Measurements from ENCODE around the gene THSD7B.

The THSD7B gene

DNA sequence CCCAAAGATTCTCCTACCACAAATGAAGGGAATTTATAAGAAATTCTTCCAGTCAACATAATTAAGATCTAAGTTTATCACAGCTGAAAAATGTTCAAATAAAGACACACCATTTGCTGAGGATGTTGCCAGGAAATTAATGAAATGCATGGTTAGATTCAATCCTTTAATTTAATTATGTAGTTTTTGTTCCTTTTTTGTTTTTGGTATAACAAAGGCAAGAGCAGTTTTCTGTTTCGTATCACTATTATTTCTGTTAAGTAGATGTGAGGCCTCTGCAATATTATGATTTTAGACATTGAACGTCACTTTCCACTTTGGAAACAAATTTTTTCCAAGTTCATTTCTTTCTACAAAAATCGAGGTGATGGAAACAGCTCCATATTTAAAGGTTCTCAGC lies 440.0 kb downstream of the THSD7B start:
- TF ChIP-seq TEAD4 (IDR thresholded peaks at IDR 0.05) (no peak), EP300 (IDR thresholded peaks at IDR 0.05; ENCODE audit: borderline replicate concordance) (no peak), RAD21 (IDR thresholded peaks at IDR 0.05; ENCODE audit: low read depth) (no peak), FOXM1 (IDR thresholded peaks at IDR 0.05; ENCODE audit: borderline replicate concordance, low read depth) (no peak), CREB1 (IDR thresholded peaks at IDR 0.05; ENCODE audit: low read depth) (no peak), NFIC (IDR thresholded peaks at IDR 0.05) (no peak)
- TF ChIP-seq, protein P1, sequence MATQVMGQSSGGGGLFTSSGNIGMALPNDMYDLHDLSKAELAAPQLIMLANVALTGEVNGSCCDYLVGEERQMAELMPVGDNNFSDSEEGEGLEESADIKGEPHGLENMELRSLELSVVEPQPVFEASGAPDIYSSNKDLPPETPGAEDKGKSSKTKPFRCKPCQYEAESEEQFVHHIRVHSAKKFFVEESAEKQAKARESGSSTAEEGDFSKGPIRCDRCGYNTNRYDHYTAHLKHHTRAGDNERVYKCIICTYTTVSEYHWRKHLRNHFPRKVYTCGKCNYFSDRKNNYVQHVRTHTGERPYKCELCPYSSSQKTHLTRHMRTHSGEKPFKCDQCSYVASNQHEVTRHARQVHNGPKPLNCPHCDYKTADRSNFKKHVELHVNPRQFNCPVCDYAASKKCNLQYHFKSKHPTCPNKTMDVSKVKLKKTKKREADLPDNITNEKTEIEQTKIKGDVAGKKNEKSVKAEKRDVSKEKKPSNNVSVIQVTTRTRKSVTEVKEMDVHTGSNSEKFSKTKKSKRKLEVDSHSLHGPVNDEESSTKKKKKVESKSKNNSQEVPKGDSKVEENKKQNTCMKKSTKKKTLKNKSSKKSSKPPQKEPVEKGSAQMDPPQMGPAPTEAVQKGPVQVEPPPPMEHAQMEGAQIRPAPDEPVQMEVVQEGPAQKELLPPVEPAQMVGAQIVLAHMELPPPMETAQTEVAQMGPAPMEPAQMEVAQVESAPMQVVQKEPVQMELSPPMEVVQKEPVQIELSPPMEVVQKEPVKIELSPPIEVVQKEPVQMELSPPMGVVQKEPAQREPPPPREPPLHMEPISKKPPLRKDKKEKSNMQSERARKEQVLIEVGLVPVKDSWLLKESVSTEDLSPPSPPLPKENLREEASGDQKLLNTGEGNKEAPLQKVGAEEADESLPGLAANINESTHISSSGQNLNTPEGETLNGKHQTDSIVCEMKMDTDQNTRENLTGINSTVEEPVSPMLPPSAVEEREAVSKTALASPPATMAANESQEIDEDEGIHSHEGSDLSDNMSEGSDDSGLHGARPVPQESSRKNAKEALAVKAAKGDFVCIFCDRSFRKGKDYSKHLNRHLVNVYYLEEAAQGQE (IDR thresholded peaks at IDR 0.05; ENCODE audit: low read depth): no peak
- TF ChIP-seq, protein P2, sequence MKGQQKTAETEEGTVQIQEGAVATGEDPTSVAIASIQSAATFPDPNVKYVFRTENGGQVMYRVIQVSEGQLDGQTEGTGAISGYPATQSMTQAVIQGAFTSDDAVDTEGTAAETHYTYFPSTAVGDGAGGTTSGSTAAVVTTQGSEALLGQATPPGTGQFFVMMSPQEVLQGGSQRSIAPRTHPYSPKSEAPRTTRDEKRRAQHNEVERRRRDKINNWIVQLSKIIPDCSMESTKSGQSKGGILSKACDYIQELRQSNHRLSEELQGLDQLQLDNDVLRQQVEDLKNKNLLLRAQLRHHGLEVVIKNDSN (IDR thresholded peaks at IDR 0.05): no peak

DNA sequence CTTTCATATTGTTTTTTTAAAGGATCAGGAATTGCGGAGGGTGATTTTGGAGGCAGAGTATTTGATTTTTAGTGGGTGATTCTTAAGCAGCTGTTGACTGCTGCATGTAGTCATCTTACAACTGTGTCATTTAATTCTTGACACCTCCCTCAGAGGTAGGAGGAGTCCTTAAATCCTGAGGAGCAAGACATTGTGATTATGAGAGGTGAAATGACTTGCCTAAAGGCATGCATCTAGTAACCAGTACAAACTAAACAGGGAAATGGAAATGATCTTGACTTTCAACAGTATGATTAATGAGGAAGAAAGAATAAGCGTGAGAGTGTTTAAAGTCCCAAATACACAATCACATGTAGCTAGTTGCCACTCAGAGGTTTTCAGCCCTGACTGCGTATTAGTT lies 440.7 kb downstream of the THSD7B start:
- TF ChIP-seq YY1 (IDR thresholded peaks at IDR 0.05; ENCODE audit: low read depth): no peak

DNA sequence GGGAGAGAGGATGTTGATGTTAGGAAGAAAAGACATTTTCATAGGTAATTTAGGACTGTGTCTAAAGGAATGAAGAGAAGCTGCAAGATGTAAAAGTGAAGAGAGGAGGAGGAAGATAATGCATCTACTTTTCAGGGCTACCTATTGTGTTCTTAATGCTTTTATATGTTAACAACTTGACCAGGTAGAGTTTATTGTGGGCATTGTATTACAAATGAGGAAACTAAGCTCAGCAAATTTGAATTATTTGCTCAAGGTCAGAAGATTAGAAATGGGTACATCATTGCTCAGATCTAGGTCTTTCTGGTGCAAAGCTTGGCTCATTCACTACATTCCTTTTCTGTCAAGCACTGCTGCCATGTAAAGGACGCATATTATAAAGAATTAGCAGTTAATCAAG lies 441.7 kb downstream of the THSD7B start:
- TF ChIP-seq, protein P2 (IDR thresholded peaks at IDR 0.05): no peak
- TF ChIP-seq TAF1 (IDR thresholded peaks at IDR 0.05; ENCODE audit: low read depth) (no peak), RAD21 (IDR thresholded peaks at IDR 0.05; ENCODE audit: low read depth) (no peak), YY1 (IDR thresholded peaks at IDR 0.05; ENCODE audit: low read depth) (no peak), FOXM1 (IDR thresholded peaks at IDR 0.05; ENCODE audit: borderline replicate concordance, low read depth) (no peak), CREB1 (IDR thresholded peaks at IDR 0.05; ENCODE audit: low read depth) (no peak), TCF12 (IDR thresholded peaks at IDR 0.05; ENCODE audit: low read depth) (no peak), EP300 (IDR thresholded peaks at IDR 0.05; ENCODE audit: borderline replicate concordance) (no peak)
- TF ChIP-seq, protein P1 (IDR thresholded peaks at IDR 0.05; ENCODE audit: low read depth): no peak

DNA sequence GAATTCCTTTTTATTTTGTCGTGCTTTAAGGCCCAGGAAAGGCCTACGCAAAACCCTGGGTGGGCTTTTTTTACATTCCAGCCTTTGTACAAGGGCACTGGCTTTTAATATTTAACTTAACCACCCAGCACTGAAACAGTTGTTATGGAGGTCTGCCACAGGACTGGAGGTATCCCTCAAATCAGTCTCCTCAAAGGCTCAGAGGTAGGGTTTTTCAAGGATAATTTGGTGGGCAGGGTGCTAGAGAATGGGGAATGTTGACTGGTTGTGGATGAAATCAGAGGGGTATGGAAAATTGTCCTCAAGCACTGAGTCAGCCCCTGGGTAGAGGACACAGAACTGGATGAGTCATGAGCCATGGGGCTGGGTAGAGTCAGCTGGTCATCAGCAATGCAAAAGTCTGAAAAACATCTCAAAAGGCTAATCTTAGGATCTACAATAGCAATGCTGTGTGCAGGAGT lies 443.1 kb downstream of the THSD7B start:
- TF ChIP-seq RAD21 (IDR thresholded peaks at IDR 0.05; ENCODE audit: low read depth) (no peak), YY1 (IDR thresholded peaks at IDR 0.05; ENCODE audit: low read depth) (no peak), TAF1 (IDR thresholded peaks at IDR 0.05; ENCODE audit: low read depth) (no peak), EP300 (IDR thresholded peaks at IDR 0.05; ENCODE audit: borderline replicate concordance) (no peak), NFIC (IDR thresholded peaks at IDR 0.05) (no peak), CEBPB (IDR thresholded peaks at IDR 0.05) (no peak)

DNA sequence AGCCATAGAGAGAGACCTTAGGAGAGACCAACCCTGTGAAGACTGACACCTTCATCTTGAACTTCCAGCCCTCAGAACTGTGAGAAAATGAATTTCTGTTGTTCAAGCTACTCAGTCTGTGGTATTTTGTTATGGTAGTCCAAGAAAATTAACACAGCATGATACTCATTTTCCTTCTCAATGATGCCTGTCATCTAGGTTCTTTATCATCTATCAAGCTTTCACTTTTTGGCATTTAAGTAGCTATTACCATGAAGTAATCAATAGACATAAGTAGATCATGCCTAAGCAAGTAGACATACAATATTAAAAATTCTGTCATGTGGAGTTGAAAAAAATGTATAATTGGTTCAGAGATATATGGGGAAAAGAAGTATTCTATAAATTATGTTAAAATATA lies 444.7 kb downstream of the THSD7B start:
- TF ChIP-seq, protein P3, sequence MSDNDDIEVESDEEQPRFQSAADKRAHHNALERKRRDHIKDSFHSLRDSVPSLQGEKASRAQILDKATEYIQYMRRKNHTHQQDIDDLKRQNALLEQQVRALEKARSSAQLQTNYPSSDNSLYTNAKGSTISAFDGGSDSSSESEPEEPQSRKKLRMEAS (IDR thresholded peaks at IDR 0.05): no peak
- TF ChIP-seq, protein P1 (IDR thresholded peaks at IDR 0.05; ENCODE audit: low read depth): no peak
- TF ChIP-seq EP300 (IDR thresholded peaks at IDR 0.05; ENCODE audit: borderline replicate concordance): no peak
- TF ChIP-seq FOXM1 (IDR thresholded peaks at IDR 0.05; ENCODE audit: borderline replicate concordance, low read depth): no peak
- TF ChIP-seq RAD21 (IDR thresholded peaks at IDR 0.05; ENCODE audit: low read depth): no peak
- no peak for TF ChIP-seq TCF12 (IDR thresholded peaks at IDR 0.05; ENCODE audit: low read depth)
- TF ChIP-seq ZBTB7A (IDR thresholded peaks at IDR 0.05; ENCODE audit: low read depth): no peak
- no peak for TF ChIP-seq YY1 (IDR thresholded peaks at IDR 0.05; ENCODE audit: low read depth)
- no peak for TF ChIP-seq CEBPB (IDR thresholded peaks at IDR 0.05)
- TF ChIP-seq CREB1 (IDR thresholded peaks at IDR 0.05; ENCODE audit: low read depth): no peak
- TF ChIP-seq, protein P2 (IDR thresholded peaks at IDR 0.05): no peak
- no peak for TF ChIP-seq NFIC (IDR thresholded peaks at IDR 0.05)
- no peak for TF ChIP-seq TEAD4 (IDR thresholded peaks at IDR 0.05)
- no peak for TF ChIP-seq EGR1 (IDR thresholded peaks at IDR 0.05)
